Large intestine (tissue), 12 donors: ENCODE measurements around the gene TMIGD3. TPM values are rescaled to one million over a fixed set of nuclear protein-coding genes. Genes with fewer than 3 reads are reported as not detected.
"Not testable (repeated sequence)": the region's sequence is repeated elsewhere in the genome, so short reads cannot be mapped to it uniquely, and the experiment has no call there.

Experiments used
- DNase-seq, 2 donors: peaks; one replicate each; pipeline versions ENCODE4 v3.0.0 to v3.0.0-alpha.2; 2013
- H3K27ac ChIP-seq: one replicate; pipeline ENCODE4 v1.5.1; 2013; ENCODE audit warnings: low read length
- H3K27me3 ChIP-seq: 2 replicates; pipeline ENCODE4 v1.6.1; 2013; ENCODE audit warnings: low read length; ENCODE audit not compliant: control insufficient read depth, insufficient read depth
- H3K36me3 ChIP-seq: 2 replicates; pipeline ENCODE4 v1.6.1; 2013; ENCODE audit warnings: low read length; ENCODE audit not compliant: control insufficient read depth, insufficient read depth
- H3K4me1 ChIP-seq: one replicate; pipeline ENCODE4 v1.6.1; 2013; ENCODE audit warnings: low read length; ENCODE audit not compliant: control insufficient read depth, insufficient read depth
- H3K4me3 ChIP-seq: one replicate; pipeline ENCODE4 v1.5.1; 2013; ENCODE audit warnings: low read length
- H3K9me3 ChIP-seq: one replicate; pipeline ENCODE4 v1.6.1; 2013; ENCODE audit warnings: mild to moderate bottlenecking, low read depth, low read length, moderate library complexity; ENCODE audit not compliant: control insufficient read depth
- WGBS: methylation state at CpG from one replicate; pipeline ENCODE4 v1.1.5; 2013; ENCODE audit warnings: low lambda C conversion rate; ENCODE audit not compliant: insufficient coverage; 5-methylcytosine and 5-hydroxymethylcytosine counted together
- long read RNA-seq, 11 donors: transcript quantifications; one replicate each; lab custom pipeline, GENCODE V29; 2026
- polyA plus RNA-seq: library from polyadenylated mRNA; unstranded; fragments of 120-200 nt; gene quantifications from one replicate; pipeline ENCODE4 v1.2.1, GENCODE V29; 2013

Gene TMIGD3
- 1.4 TPM for polyA plus RNA-seq
- long read RNA-seq, donor 1 = 0 reads
- long read RNA-seq, donor 2 = 0 reads
- long read RNA-seq, donor 3 = 0 reads
- long read RNA-seq, donor 4 = 0 reads
- long read RNA-seq, donor 5 = 0 reads
- long read RNA-seq, donor 6 = 0 reads
- long read RNA-seq, donor 7 = 0 reads
- long read RNA-seq, donor 8 = 0 reads
- long read RNA-seq, donor 9 = 0 reads
- long read RNA-seq, donor 10 = 0 reads
- long read RNA-seq, donor 11 = 0 reads

DNA sequence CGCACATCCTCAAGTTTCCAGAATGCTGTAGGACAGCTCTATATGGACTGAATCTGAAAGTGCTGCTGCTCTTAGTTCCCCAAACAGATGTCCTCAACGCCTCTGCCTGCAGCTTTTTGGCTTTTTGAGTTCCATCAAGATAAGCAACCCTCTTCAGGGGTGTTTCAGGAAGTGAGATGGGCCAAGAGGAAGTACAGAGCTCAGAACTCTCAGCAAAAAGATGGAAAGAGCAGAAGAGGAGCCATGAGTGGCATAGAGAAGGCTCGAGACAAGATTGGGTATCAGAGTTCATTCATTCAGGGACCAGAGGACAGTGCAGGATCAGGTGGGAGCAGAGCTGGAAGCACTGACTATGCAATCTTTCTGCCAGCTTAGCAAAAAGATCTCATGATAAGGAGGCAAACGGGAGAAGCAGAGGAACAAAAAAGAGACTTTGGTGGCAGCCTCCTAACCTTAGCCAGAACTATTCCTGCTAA, at the start of gene TMIGD3, which contains the start of gene ADORA3:
TSS of gene TMIGD3 (minus strand) at position 49 of the 476 bp plus-strand sequence. CDS start 279 bp downstream, outside the sequence.
TSS of gene ADORA3 (minus strand) at position 49 of the 476 bp plus-strand sequence. CDS start 279 bp downstream, outside the sequence.
- no peak within 1 kb of the TSS for H3K4me3 ChIP-seq
- whole genome bisulfite sequencing = no CpG with 5 or more reads among the region's 4 CpGs
- no peaks in the 10 kb centered on the region for H3K36me3 ChIP-seq
- no peak within 1 kb of the TSS for H3K27ac ChIP-seq
- H3K4me1 ChIP-seq = peaks cover 13% of the 10 kb centered on the region
- H3K27me3 ChIP-seq = no peaks in the 10 kb centered on the region
- DNase-seq = no peak
- H3K9me3 ChIP-seq = no peaks in the 10 kb centered on the region

- no peak overlapping the region for H3K27ac ChIP-seq
- H3K27me3 ChIP-seq = no peaks in the 10 kb centered on the region
- 87% methylated on average over 3 of the region's 3 CpGs for WGBS
These were observed 49.8 kb upstream of the TMIGD3 start for GRCh38 chr1:111553196-111553595.

GRCh38 chr1:111552587-111552986, 49.2 kb upstream of the TMIGD3 start:
- no peak for DNase-seq

More at GRCh38 chr1:111553196-111553595, 49.8 kb upstream of the TMIGD3 start:
- Histone ChIP-seq H3K4me3 (no peak overlapping the region), H3K4me1 (peaks cover 12% of the 10 kb centered on the region), H3K36me3 (no peaks in the 10 kb centered on the region), H3K9me3 (no peaks in the 10 kb centered on the region)
- peak in 1 of 2 donors; percentile 19 for DNase-seq

GRCh38 chr1:111551623-111552411, 48.4 kb upstream of the TMIGD3 start:
- Histone ChIP-seq H3K27ac (peak overlapping the region; percentile 65), H3K9me3 (no peaks in the 10 kb centered on the region), H3K36me3 (no peaks in the 10 kb centered on the region), H3K4me1 (peaks cover 12% of the 10 kb centered on the region), H3K4me3 (no peak overlapping the region), H3K27me3 (no peaks in the 10 kb centered on the region)
- DNase-seq = peak; percentile 76 to 90
- 20% methylated on average over 1 of the region's 8 CpGs for WGBS

More at GRCh38 chr1:111552587-111552986, 49.2 kb upstream of the TMIGD3 start:
- H3K36me3 ChIP-seq = no peaks in the 10 kb centered on the region
- H3K9me3 ChIP-seq = no peaks in the 10 kb centered on the region
- H3K27me3 ChIP-seq = no peaks in the 10 kb centered on the region
- peaks cover 12% of the 10 kb centered on the region for H3K4me1 ChIP-seq
- peak overlapping the region; percentile 49 for H3K27ac ChIP-seq
- H3K4me3 ChIP-seq = no peak overlapping the region

GRCh38 chr1:111547786-111548185, 44.4 kb upstream of the TMIGD3 start:
- not testable (repeated sequence) for DNase-seq, H3K36me3 ChIP-seq, H3K27ac ChIP-seq, H3K9me3 ChIP-seq, H3K27me3 ChIP-seq, H3K4me3 ChIP-seq
- H3K4me1 ChIP-seq = peaks cover 10% of the 10 kb centered on the region
- WGBS = no CpG with 5 or more reads among the region's 1 CpG

- Histone ChIP-seq H3K36me3 (no peaks in the 10 kb centered on the region), H3K27ac (no peak overlapping the region), H3K4me1 (peaks cover 8% of the 10 kb centered on the region), H3K4me3 (no peak overlapping the region), H3K27me3 (no peaks in the 10 kb centered on the region), H3K9me3 (peaks cover 2% of the 10 kb centered on the region)
- DNase-seq = no peak
- 89% methylated on average over 4 of the region's 14 CpGs for WGBS
These were observed 38.8 kb upstream of the TMIGD3 start for GRCh38 chr1:111542187-111542586.

DNA sequence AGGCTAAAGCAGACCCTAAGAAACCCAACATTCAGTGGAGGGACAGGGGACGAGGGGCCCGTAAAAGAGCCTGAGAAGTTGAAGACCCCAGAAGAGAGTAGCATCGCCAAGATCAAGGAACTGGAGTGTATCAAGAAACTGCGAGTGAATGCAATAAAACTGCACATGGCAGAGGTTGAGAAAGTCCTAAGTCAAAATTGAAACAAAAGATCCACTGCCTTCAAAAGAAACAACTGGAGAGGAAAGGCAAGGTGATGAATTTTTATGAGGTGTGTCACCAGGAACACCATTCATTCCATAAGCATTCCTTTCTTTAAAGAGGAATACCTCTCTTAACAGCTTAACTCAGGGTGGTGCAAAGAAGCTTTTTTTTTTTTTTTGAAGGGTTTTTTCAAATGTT, 38.3 kb upstream of the TMIGD3 start:
- H3K4me1 ChIP-seq = peaks cover 11% of the 10 kb centered on the region
- H3K36me3 ChIP-seq = no peaks in the 10 kb centered on the region
- no peak overlapping the region for H3K4me3 ChIP-seq
- no peaks in the 10 kb centered on the region for H3K27me3 ChIP-seq
- 67% methylated on average over 1 of the region's 4 CpGs for WGBS
- H3K9me3 ChIP-seq = peaks cover 2% of the 10 kb centered on the region
- DNase-seq = no peak
- H3K27ac ChIP-seq = no peak overlapping the region

DNA sequence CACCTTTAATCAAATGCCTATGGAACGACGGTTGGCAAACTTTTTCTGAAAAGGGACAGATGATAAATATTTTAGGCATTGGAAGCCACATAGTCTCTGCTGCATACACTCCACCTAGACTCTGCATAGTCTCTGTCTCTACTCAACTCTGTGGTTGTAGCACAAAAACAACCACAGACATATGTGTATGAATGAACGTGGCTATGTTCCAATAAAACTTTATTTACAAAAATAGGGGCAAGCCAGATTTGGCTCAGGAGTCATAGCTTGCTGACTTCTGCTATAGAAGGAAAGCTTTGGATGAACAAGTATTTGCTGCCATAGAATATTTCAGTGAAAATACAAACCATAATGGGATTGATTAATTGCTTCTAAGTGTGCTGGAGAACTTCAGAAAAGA, 37.5 kb upstream of the TMIGD3 start:
- H3K36me3 ChIP-seq = no peaks in the 10 kb centered on the region
- no peak overlapping the region for H3K4me3 ChIP-seq
- 100% methylated on average over 3 of the region's 3 CpGs for WGBS
- no peak for DNase-seq
- H3K27ac ChIP-seq = no peak overlapping the region
- H3K4me1 ChIP-seq = peaks cover 17% of the 10 kb centered on the region
- H3K27me3 ChIP-seq = no peaks in the 10 kb centered on the region
- peaks cover 2% of the 10 kb centered on the region for H3K9me3 ChIP-seq

DNA sequence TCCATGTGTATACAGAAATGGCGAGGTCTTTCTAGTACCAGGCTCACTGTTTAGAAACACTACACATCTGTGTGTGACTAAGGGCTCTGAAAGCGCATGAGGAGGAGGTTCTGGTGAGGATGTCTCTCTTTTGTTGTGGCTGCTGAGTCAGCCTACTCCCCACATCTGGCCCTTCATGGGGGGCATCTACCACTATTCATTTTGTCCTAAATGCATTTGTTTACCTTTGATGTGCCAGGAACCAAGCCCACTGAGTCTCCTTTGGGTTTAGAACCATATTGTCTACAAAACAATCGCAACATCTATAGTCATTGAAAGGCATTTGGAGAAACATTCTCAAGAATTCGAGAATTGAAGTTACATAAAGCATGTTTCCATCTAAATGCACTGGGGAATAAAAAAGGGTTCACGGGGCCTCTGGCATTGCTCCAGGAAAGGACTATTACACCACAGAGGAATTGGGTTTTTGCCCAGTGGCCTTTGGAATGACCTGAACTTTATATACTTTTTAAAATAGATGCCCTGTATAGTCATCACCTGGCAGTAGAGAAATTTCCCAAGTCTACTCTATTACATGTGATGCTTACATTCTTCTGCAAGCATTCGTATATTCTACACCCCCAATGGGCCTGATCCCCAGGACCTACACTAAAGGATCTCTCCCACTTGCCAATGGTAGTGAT, 35.1 kb upstream of the TMIGD3 start:
- WGBS = 60% methylated on average over 1 of the region's 6 CpGs
- H3K4me1 ChIP-seq = peaks cover 34% of the 10 kb centered on the region
- no peaks in the 10 kb centered on the region for H3K36me3 ChIP-seq
- peaks cover under 1% of the 10 kb centered on the region for H3K9me3 ChIP-seq
- no peaks in the 10 kb centered on the region for H3K27me3 ChIP-seq
- H3K27ac ChIP-seq = peak overlapping the region; percentile 9
- no peak overlapping the region for H3K4me3 ChIP-seq
- peak in 1 of 2 donors; percentile 85 for DNase-seq
